Measurements from ENCODE around the gene TSPAN12.
"Not testable (repeated sequence)": the region's sequence is repeated elsewhere in the genome, so short reads cannot be mapped to it uniquely, and the experiment has no call there.

The TSPAN12 gene

GRCh38 chr7:120857588-120858573 is at the start of gene TSPAN12 (continued):
- TF ChIP-seq ELK4 (IDR thresholded peaks at IDR 0.05; ENCODE audit: borderline replicate concordance, low read depth, low read length) (no peak), ZNF26 (tag by site-specific recombination; IDR thresholded peaks at IDR 0.05) (no peak), BCL11B (tag by site-specific recombination; IDR thresholded peaks at IDR 0.05; ENCODE audit: low read depth) (peak; percentile 67; the same call in 1 of the 2 replicates), ZNF747 (tag by site-specific recombination; IDR thresholded peaks at IDR 0.05) (no peak), ZBTB7A (tag by site-specific recombination; IDR thresholded peaks at IDR 0.05; ENCODE audit: low read depth) (no peak), ZNF529 (tag by site-specific recombination; IDR thresholded peaks at IDR 0.05; ENCODE audit: insufficient replicate concordance) (no peak), CTCF (tag by site-specific recombination; IDR thresholded peaks at IDR 0.05) (peak; percentile 77)

GRCh38 chr7:120898715-120899499 is 41.0 kb upstream of the TSPAN12 start:
- H3K36me3 ChIP-seq (ENCODE audit: control insufficient read depth in 2 of 2, insufficient read depth in 1 of 2, low read length in 2 of 2): no peaks in the 10 kb centered on the region
- ChIA-PET CTCF (interaction anchor here (0.6 kb wide), 1 partner anchor 400 kb away, joined by 3 read pairs; no protein-coding TSS in a partner anchor), POLR2A (no interaction called here)

GRCh38 chr7:120895253-120895652 is 37.3 kb upstream of the TSPAN12 start:
- CTCF ChIA-PET; H3K27ac ChIP-seq (ENCODE audit: extremely low read depth, low read depth, low read length); H3K4me3 ChIP-seq (ENCODE audit: low read depth, low read length); H3K36me3 ChIP-seq (ENCODE audit: control insufficient read depth in 2 of 2, insufficient read depth in 1 of 2, low read length in 2 of 2); H3K4me1 ChIP-seq (ENCODE audit: control insufficient read depth, insufficient read depth, low read length); POLR2A ChIA-PET; H3K9me3 ChIP-seq (ENCODE audit: control insufficient read depth, insufficient read depth, low read depth, low read length): not testable (repeated sequence)
- TF ChIP-seq ZNF585B (tag by site-specific recombination; IDR thresholded peaks at IDR 0.05): peak; percentile 98

More at GRCh38 chr7:120898715-120899499, 41.0 kb upstream of the TSPAN12 start:
- Histone ChIP-seq H3K27ac (ENCODE audit: extremely low read depth, low read depth, low read length) (no peak overlapping the region), H3K4me1 (ENCODE audit: control insufficient read depth, insufficient read depth, low read length) (no peaks in the 10 kb centered on the region), H3K4me3 (ENCODE audit: low read depth, low read length) (no peak overlapping the region), H3K9me3 (ENCODE audit: control insufficient read depth, insufficient read depth, low read depth, low read length) (no peaks in the 10 kb centered on the region)
- no peak for TF ChIP-seq ZBTB20 (tag by site-specific recombination; IDR thresholded peaks at IDR 0.05)
- TF ChIP-seq ZBTB6 (tag by site-specific recombination; IDR thresholded peaks at IDR 0.05): no peak

GRCh38 chr7:120885602-120886001 is 27.7 kb upstream of the TSPAN12 start:
- H3K9me3 ChIP-seq (ENCODE audit: control insufficient read depth, insufficient read depth, low read depth, low read length); POLR2A ChIA-PET: not testable (repeated sequence)

More at GRCh38 chr7:120885602-120886001, 27.7 kb upstream of the TSPAN12 start:
- H3K4me3 ChIP-seq (ENCODE audit: low read depth, low read length); H3K4me1 ChIP-seq (ENCODE audit: control insufficient read depth, insufficient read depth, low read length); CTCF ChIA-PET; H3K36me3 ChIP-seq (ENCODE audit: control insufficient read depth in 2 of 2, insufficient read depth in 1 of 2, low read length in 2 of 2); H3K27ac ChIP-seq (ENCODE audit: extremely low read depth, low read depth, low read length): not testable (repeated sequence)
- TF ChIP-seq GLIS1 (tag by site-specific recombination; IDR thresholded peaks at IDR 0.05): 0 out of 2 replicates have a peak, but pooled peaks have one; percentile 13

All from HEK293 (cell line).